Measurements from ENCODE around the gene LMCD1. TPM values are rescaled to one million over a fixed set of nuclear protein-coding genes. Genes with fewer than 3 reads are reported as not detected.

LMCD1 gene
- total and polyA plus RNA-seq, 2 donors (not counting 1 experiment from before 2014, with no cell fraction given) = 1.4 to 4.9 TPM

DNA sequence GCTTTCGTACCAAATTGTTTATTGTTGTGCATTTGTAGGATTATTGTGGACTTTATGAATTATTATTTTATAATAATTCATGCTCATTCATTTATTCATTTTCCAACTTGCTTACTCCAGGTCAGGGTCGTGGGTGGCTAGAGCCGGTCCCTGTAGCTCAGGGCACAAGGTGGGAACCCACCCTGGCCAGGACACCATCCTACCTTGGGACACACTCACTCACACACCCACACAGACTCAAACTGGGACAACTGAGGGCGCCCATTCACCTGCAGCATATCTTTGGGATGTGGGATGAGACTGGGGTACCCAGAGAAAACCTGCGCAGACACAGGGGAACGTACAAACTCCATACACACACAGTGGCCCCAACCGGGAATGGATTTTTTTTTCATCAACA, 102.4 kb downstream of the LMCD1 start:
- Mint-ChIP-seq H3K27ac (no peak overlapping the region), H3K9me3 (ENCODE audit: insufficient read depth) (no peaks in the 10 kb centered on the region), H3K4me1 (no peaks in the 10 kb centered on the region), H3K27me3 (peaks cover 5% of the 10 kb centered on the region), H3K4me3 (no peak overlapping the region)
- Histone ChIP-seq H3K79me2 (ENCODE audit: control insufficient read depth, insufficient read depth, low read length) (no peaks in the 10 kb centered on the region), H3K4me1 (ENCODE audit: control insufficient read depth in 2 of 2, insufficient read depth in 2 of 2, low read length in 2 of 2) (no peaks in the 10 kb centered on the region), H3K36me3 (replicated peaks in 1 of 2; ENCODE audit: control extremely low read depth in 1 of 2, control insufficient read depth in 1 of 2, extremely low read depth in 1 of 2, insufficient read depth in 2 of 2, low read length in 1 of 2) (no peaks in the 10 kb centered on the region), H3K9me3 (ENCODE audit: control extremely low read depth in 1 of 3, control insufficient read depth in 2 of 3, insufficient read depth in 1 of 3, low read length in 2 of 3) (peaks cover 0 to 2% (median 0%) of the 10 kb centered on the region in 3 donors), H2AFZ (ENCODE audit: insufficient read depth, low read depth, low read length, poor library complexity, severe bottlenecking) (no peak overlapping the region), H3K4me2 (replicated peaks; ENCODE audit: low read depth, low read length, poor library complexity, severe bottlenecking) (no peak overlapping the region), H3K27me3 (replicated peaks in 1 of 4; ENCODE audit: control extremely low read depth in 1 of 4, control insufficient read depth in 3 of 4, insufficient read depth in 4 of 4, low read length in 3 of 4) (peaks cover 0 to 2% (median 0%) of the 10 kb centered on the region in 4 experiments), H3K4me3 (ENCODE audit: control extremely low read depth in 1 of 5, extremely low read depth in 1 of 5, insufficient read depth in 1 of 5, low read depth in 2 of 5, low read length in 4 of 5) (no peak overlapping the region), H3K27ac (ENCODE audit: low read length in 2 of 2) (no peak overlapping the region), H3K9ac (ENCODE audit: low read length) (no peak overlapping the region), H4K20me1 (ENCODE audit: control insufficient read depth, insufficient read depth, low read length, poor library complexity, severe bottlenecking) (no peaks in the 10 kb centered on the region)
- ChIA-PET POLR2A (no interaction called here), CTCF (no interaction called here)
- DNase-seq (no peak), ATAC-seq (ENCODE audit: low read depth) (no peak)
- intact Hi-C loops (cut with micrococcal nuclease) = no loop called here
- WGBS (ENCODE audit: insufficient coverage) = 95% methylated on average over 4 of the region's 7 CpGs
- TF ChIP-seq EZH2 (IDR thresholded peaks at IDR 0.05; ENCODE audit: borderline replicate concordance, insufficient read depth, low read depth, low read length, poor library complexity, severe bottlenecking) = no peak
- TF ChIP-seq, protein P1, sequence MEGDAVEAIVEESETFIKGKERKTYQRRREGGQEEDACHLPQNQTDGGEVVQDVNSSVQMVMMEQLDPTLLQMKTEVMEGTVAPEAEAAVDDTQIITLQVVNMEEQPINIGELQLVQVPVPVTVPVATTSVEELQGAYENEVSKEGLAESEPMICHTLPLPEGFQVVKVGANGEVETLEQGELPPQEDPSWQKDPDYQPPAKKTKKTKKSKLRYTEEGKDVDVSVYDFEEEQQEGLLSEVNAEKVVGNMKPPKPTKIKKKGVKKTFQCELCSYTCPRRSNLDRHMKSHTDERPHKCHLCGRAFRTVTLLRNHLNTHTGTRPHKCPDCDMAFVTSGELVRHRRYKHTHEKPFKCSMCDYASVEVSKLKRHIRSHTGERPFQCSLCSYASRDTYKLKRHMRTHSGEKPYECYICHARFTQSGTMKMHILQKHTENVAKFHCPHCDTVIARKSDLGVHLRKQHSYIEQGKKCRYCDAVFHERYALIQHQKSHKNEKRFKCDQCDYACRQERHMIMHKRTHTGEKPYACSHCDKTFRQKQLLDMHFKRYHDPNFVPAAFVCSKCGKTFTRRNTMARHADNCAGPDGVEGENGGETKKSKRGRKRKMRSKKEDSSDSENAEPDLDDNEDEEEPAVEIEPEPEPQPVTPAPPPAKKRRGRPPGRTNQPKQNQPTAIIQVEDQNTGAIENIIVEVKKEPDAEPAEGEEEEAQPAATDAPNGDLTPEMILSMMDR (IDR thresholded peaks at IDR 0.05) = no peak

DNA sequence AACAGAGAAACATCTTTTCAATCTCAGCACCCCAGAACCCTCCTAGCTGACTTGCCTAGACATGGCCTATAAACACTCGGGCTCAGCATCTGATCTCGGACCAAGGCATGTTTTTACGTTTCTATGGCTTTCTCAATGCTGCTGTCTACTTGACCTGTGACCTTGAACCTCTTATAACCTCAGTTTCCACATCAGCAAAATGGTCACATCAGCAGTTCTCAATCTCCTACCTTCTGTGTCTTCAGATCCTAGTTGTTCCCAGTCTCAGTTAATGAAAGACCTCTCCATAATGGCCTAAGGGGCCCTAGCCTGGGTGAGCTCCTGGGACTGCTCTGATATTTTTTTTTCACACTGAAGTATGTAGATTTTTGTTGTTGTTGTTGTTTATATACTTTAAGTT, 103.4 kb downstream of the LMCD1 start:
- no peaks in the 10 kb centered on the region for H3K9me3 Mint-ChIP-seq (ENCODE audit: insufficient read depth)
- Histone ChIP-seq H3K9ac (ENCODE audit: low read length) (no peak overlapping the region), H2AFZ (ENCODE audit: insufficient read depth, low read depth, low read length, poor library complexity, severe bottlenecking) (no peak overlapping the region), H3K4me1 (ENCODE audit: control insufficient read depth in 2 of 2, insufficient read depth in 2 of 2, low read length in 2 of 2) (no peaks in the 10 kb centered on the region), H3K4me2 (replicated peaks; ENCODE audit: low read depth, low read length, poor library complexity, severe bottlenecking) (no peak overlapping the region), H3K27ac (ENCODE audit: low read length in 2 of 2) (no peak overlapping the region), H3K79me2 (ENCODE audit: control insufficient read depth, insufficient read depth, low read length) (no peaks in the 10 kb centered on the region), H3K36me3 (replicated peaks in 1 of 2; ENCODE audit: control extremely low read depth in 1 of 2, control insufficient read depth in 1 of 2, extremely low read depth in 1 of 2, insufficient read depth in 2 of 2, low read length in 1 of 2) (no peaks in the 10 kb centered on the region), H3K9me3 (ENCODE audit: control extremely low read depth in 1 of 3, control insufficient read depth in 2 of 3, insufficient read depth in 1 of 3, low read length in 2 of 3) (peaks cover 0 to 2% (median 0%) of the 10 kb centered on the region in 3 donors), H3K4me3 (ENCODE audit: control extremely low read depth in 1 of 5, extremely low read depth in 1 of 5, insufficient read depth in 1 of 5, low read depth in 2 of 5, low read length in 4 of 5) (no peak overlapping the region), H3K27me3 (replicated peaks in 1 of 4; ENCODE audit: control extremely low read depth in 1 of 4, control insufficient read depth in 3 of 4, insufficient read depth in 4 of 4, low read length in 3 of 4) (peaks cover 0 to 2% (median 0%) of the 10 kb centered on the region in 4 experiments), H4K20me1 (ENCODE audit: control insufficient read depth, insufficient read depth, low read length, poor library complexity, severe bottlenecking) (no peaks in the 10 kb centered on the region)
- H3K4me3 Mint-ChIP-seq = no peak overlapping the region
- 95% methylated on average over 3 of the region's 3 CpGs for WGBS (ENCODE audit: insufficient coverage)
- H3K27ac Mint-ChIP-seq = no peak overlapping the region
- POLR2A ChIA-PET = no interaction called here
- DNase-seq (no peak), ATAC-seq (ENCODE audit: low read depth) (no peak)
- H3K27me3 Mint-ChIP-seq = peaks cover 5% of the 10 kb centered on the region
- TF ChIP-seq, protein P1 (IDR thresholded peaks at IDR 0.05) = no peak
- TF ChIP-seq EZH2 (IDR thresholded peaks at IDR 0.05; ENCODE audit: borderline replicate concordance, insufficient read depth, low read depth, low read length, poor library complexity, severe bottlenecking) = no peak
- CTCF ChIA-PET = no interaction called here
- intact Hi-C loops (cut with micrococcal nuclease) = no loop called here
- no peaks in the 10 kb centered on the region for H3K4me1 Mint-ChIP-seq
